Mesenchymal stem cell (in vitro differentiated cells and primary cell): Measurements from ENCODE around the gene PHB1.
A peak's percentile ranks its signal among the peaks of the same experiment; 100 is the strongest.

ENCODE experiments used
- DNase-seq: peaks from one replicate; pipeline ENCODE4 v3.0.0-alpha.2; 2013
- H2AFZ ChIP-seq: one replicate; pipeline ENCODE4 v1.6.1; 2013; ENCODE audit warnings: low read depth, mild to moderate bottlenecking, control low read depth, inconsistent platforms, low read length, moderate library complexity
- H2AK5ac ChIP-seq: 2 replicates; pipeline ENCODE4 v1.6.1; 2013; ENCODE audit warnings: low read length, moderate library complexity, mild to moderate bottlenecking, inconsistent platforms; ENCODE audit not compliant: severe bottlenecking
- H2BK120ac ChIP-seq: one replicate; pipeline ENCODE4 v1.6.1; 2013; ENCODE audit warnings: low read depth, mild to moderate bottlenecking, inconsistent platforms, low read length, moderate library complexity
- H2BK12ac ChIP-seq, 2 experiments: one replicate each; pipeline ENCODE4 v1.6.1; 2013; ENCODE audit warnings: inconsistent platforms in 2 of 2, low read length in 2 of 2, mild to moderate bottlenecking in 2 of 2, moderate library complexity in 2 of 2, control low read depth in 1 of 2
- H2BK15ac ChIP-seq: one replicate; pipeline ENCODE4 v1.6.1; 2013; ENCODE audit warnings: mild to moderate bottlenecking, low read depth, inconsistent platforms; ENCODE audit not compliant: poor library complexity, severe bottlenecking
- H2BK5ac ChIP-seq: 2 replicates; pipeline ENCODE4 v1.6.1; 2013; ENCODE audit warnings: low read depth, mild to moderate bottlenecking, low read length, control low read depth, inconsistent platforms; ENCODE audit not compliant: poor library complexity, severe bottlenecking
- H3K14ac ChIP-seq, 2 experiments: one replicate each; pipeline ENCODE4 v1.6.1; 2013; ENCODE audit warnings: inconsistent platforms in 2 of 2, low read length in 2 of 2, control low read depth in 1 of 2, mild to moderate bottlenecking in 1 of 2, moderate library complexity in 1 of 2
- H3K18ac ChIP-seq, 2 experiments: one replicate each; pipeline ENCODE4 v1.6.1; 2013; ENCODE audit warnings: inconsistent platforms in 2 of 2, low read length in 2 of 2, control low read depth in 1 of 2, low read depth in 1 of 2, mild to moderate bottlenecking in 1 of 2
- H3K23ac ChIP-seq, 2 experiments: one replicate each; pipeline ENCODE4 v1.6.1; 2013; ENCODE audit warnings: inconsistent platforms in 2 of 2, low read length in 2 of 2, mild to moderate bottlenecking in 2 of 2, moderate library complexity in 2 of 2, control low read depth in 1 of 2
- H3K27ac ChIP-seq: 2 replicates; pipeline ENCODE4 v1.5.1; 2013; ENCODE audit warnings: mild to moderate bottlenecking, moderate library complexity, low read length, control low read depth, inconsistent platforms; ENCODE audit not compliant: poor library complexity, severe bottlenecking
- H3K27me3 ChIP-seq, 2 experiments: 2 replicates each; pipeline versions ENCODE4 v1.6.1 to v1.7.0; 2013; ENCODE audit warnings: low read length in 2 of 2, mild to moderate bottlenecking in 2 of 2, moderate library complexity in 2 of 2, control low read depth in 1 of 2, inconsistent platforms in 1 of 2; ENCODE audit not compliant: control insufficient read depth in 1 of 2, insufficient read depth in 1 of 2
- H3K36me3 ChIP-seq, 2 experiments: 2 replicates each; pipeline versions ENCODE4 v1.6.1 to v1.7.0; 2013; ENCODE audit warnings: low read length in 2 of 2, control low read depth in 1 of 2, inconsistent platforms in 1 of 2, low read depth in 1 of 2, mild to moderate bottlenecking in 1 of 2; ENCODE audit not compliant: insufficient read depth in 2 of 2, control insufficient read depth in 1 of 2
- H3K4ac ChIP-seq, 2 experiments: one replicate each; pipeline ENCODE4 v1.6.1; 2013; ENCODE audit warnings: inconsistent platforms in 2 of 2, low read length in 2 of 2, mild to moderate bottlenecking in 2 of 2, moderate library complexity in 2 of 2, control low read depth in 1 of 2, low read depth in 1 of 2
- H3K4me1 ChIP-seq: 2 replicates; pipeline ENCODE4 v1.6.1; 2013; ENCODE audit warnings: low read depth, low read length, control low read depth; ENCODE audit not compliant: control insufficient read depth, insufficient read depth
- H3K4me2 ChIP-seq: 2 replicates; pipeline ENCODE4 v1.6.1; 2013; ENCODE audit warnings: low read length, mild to moderate bottlenecking, inconsistent platforms; ENCODE audit not compliant: poor library complexity, severe bottlenecking
- H3K4me3 ChIP-seq, 2 experiments: 2 replicates each; pipeline versions ENCODE4 v1.5.1 to v1.7.0; 2013; ENCODE audit warnings: low read length in 2 of 2, mild to moderate bottlenecking in 2 of 2, control low read depth in 1 of 2, low read depth in 1 of 2; ENCODE audit not compliant: insufficient read depth in 1 of 2
- H3K79me1 ChIP-seq: replicated peaks from 2 replicates; pipeline ENCODE4 v1.6.1; 2013; ENCODE audit warnings: mild to moderate bottlenecking, control low read depth, low read length, inconsistent platforms; ENCODE audit not compliant: poor library complexity, severe bottlenecking
- H3K9ac ChIP-seq: 2 replicates; pipeline ENCODE4 v1.7.0; 2013; ENCODE audit warnings: mild to moderate bottlenecking, low read length, moderate library complexity
- H3K9me3 ChIP-seq: 2 replicates; pipeline ENCODE4 v1.7.0; 2013; ENCODE audit warnings: mild to moderate bottlenecking, low read length; ENCODE audit not compliant: control insufficient read depth
- H4K8ac ChIP-seq: one replicate; pipeline ENCODE4 v1.6.1; 2013; ENCODE audit warnings: inconsistent platforms, mild to moderate bottlenecking, low read length, moderate library complexity
- H4K91ac ChIP-seq: one replicate; pipeline ENCODE4 v1.6.1; 2013; ENCODE audit warnings: mild to moderate bottlenecking, low read length, inconsistent platforms
- WGBS: methylation state at CpG from one replicate; pipeline ENCODE4 v1.1.7; 2013; ENCODE audit warnings: mixed read lengths; 5-methylcytosine and 5-hydroxymethylcytosine counted together

Gene PHB1

GRCh38 chr17:49450735-49451134 is 36.1 kb upstream of the PHB1 start:
- Histone ChIP-seq H3K9me3 (no peaks in the 10 kb centered on the region), H3K36me3 (no peaks in the 10 kb centered on the region), H3K27me3 (peaks cover 10 to 58% of the 10 kb centered on the region in 2 experiments), H3K18ac (peak overlapping the region; percentile 60 to 80), H2AFZ (no peak overlapping the region), H3K4me2 (no peak overlapping the region), H3K4me1 (peaks cover 2% of the 10 kb centered on the region), H3K27ac (no peak overlapping the region), H3K4ac (peak overlapping the region; percentile 71 to 73), H3K79me1 (no peaks in the 10 kb centered on the region), H4K8ac (peak overlapping the region; percentile 73), H4K91ac (no peak overlapping the region), H2BK15ac (no peak overlapping the region), H3K9ac (no peak overlapping the region), H2BK120ac (peak overlapping the region; percentile 21), H3K14ac (peak overlapping the region in 1 of 2 experiments; percentile 56), H2BK5ac (no peak overlapping the region), H3K23ac (no peak overlapping the region), H3K4me3 (no peak overlapping the region), H2BK12ac (peak overlapping the region in 1 of 2 experiments; percentile 88), H2AK5ac (no peak overlapping the region)
- DNase-seq: peak; percentile 19
- 60% methylated on average over 3 of the region's 3 CpGs for WGBS

- Histone ChIP-seq H2BK120ac (no peak overlapping the region), H3K36me3 (no peaks in the 10 kb centered on the region), H3K4ac (peak overlapping the region in 1 of 2 experiments; percentile 73), H3K23ac (no peak overlapping the region), H3K9me3 (no peaks in the 10 kb centered on the region), H3K27ac (no peak overlapping the region), H3K18ac (peak overlapping the region in 1 of 2 experiments; percentile 60), H3K27me3 (peaks cover 15 to 58% of the 10 kb centered on the region in 2 experiments), H3K9ac (no peak overlapping the region), H2BK15ac (no peak overlapping the region), H4K91ac (no peak overlapping the region), H2BK12ac (peak overlapping the region in 1 of 2 experiments; percentile 88), H3K4me2 (no peak overlapping the region), H3K4me3 (no peak overlapping the region), H3K79me1 (no peaks in the 10 kb centered on the region), H2AFZ (no peak overlapping the region), H3K14ac (no peak overlapping the region), H3K4me1 (peaks cover 2% of the 10 kb centered on the region), H2BK5ac (no peak overlapping the region), H2AK5ac (no peak overlapping the region), H4K8ac (peak overlapping the region; percentile 51)
- no peak for DNase-seq
- 94% methylated on average over 3 of the region's 4 CpGs for WGBS
Observed at GRCh38 chr17:49450181-49450580, 35.5 kb upstream of the PHB1 start.

- H2BK15ac ChIP-seq: no peak overlapping the region
- no peak overlapping the region for H3K4ac ChIP-seq
- no peak overlapping the region for H4K8ac ChIP-seq
- no peak overlapping the region for H2BK12ac ChIP-seq
- WGBS: 87% methylated on average over 9 of the region's 9 CpGs
- no peak overlapping the region for H2BK120ac ChIP-seq
- no peak overlapping the region for H2AFZ ChIP-seq
- no peak overlapping the region for H2AK5ac ChIP-seq
- no peak overlapping the region for H3K27ac ChIP-seq
- no peaks in the 10 kb centered on the region for H3K36me3 ChIP-seq
- H3K4me3 ChIP-seq: no peak overlapping the region
- DNase-seq: no peak
- H3K4me2 ChIP-seq: no peak overlapping the region
- no peaks in the 10 kb centered on the region for H3K79me1 ChIP-seq
- H3K14ac ChIP-seq: no peak overlapping the region
- no peak overlapping the region for H4K91ac ChIP-seq
- no peak overlapping the region for H3K18ac ChIP-seq
- H3K27me3 ChIP-seq: peaks cover 26 to 52% of the 10 kb centered on the region in 2 experiments
- H3K9me3 ChIP-seq: no peaks in the 10 kb centered on the region
- peaks cover 2% of the 10 kb centered on the region for H3K4me1 ChIP-seq
- H2BK5ac ChIP-seq: no peak overlapping the region
- no peak overlapping the region for H3K9ac ChIP-seq
- no peak overlapping the region for H3K23ac ChIP-seq
Observed at GRCh38 chr17:49447628-49448302, 33.1 kb upstream of the PHB1 start.

- no peak overlapping the region for H4K8ac ChIP-seq
- H3K27ac ChIP-seq: no peak overlapping the region
- H3K27me3 ChIP-seq: peaks cover 43 to 65% of the 10 kb centered on the region in 2 experiments
- 80% methylated on average over 6 of the region's 7 CpGs for WGBS
- H2BK12ac ChIP-seq: no peak overlapping the region
- no peak overlapping the region for H3K23ac ChIP-seq
- H3K4me1 ChIP-seq: peaks cover 1% of the 10 kb centered on the region
- no peak overlapping the region for H4K91ac ChIP-seq
- no peaks in the 10 kb centered on the region for H3K79me1 ChIP-seq
- no peak overlapping the region for H3K4ac ChIP-seq
- no peak overlapping the region for H3K9ac ChIP-seq
- H3K4me2 ChIP-seq: no peak overlapping the region
- H3K18ac ChIP-seq: no peak overlapping the region
- H3K14ac ChIP-seq: no peak overlapping the region
- DNase-seq: no peak
- H2BK5ac ChIP-seq: no peak overlapping the region
- H3K36me3 ChIP-seq: no peaks in the 10 kb centered on the region
- H2AFZ ChIP-seq: no peak overlapping the region
- no peak overlapping the region for H2BK120ac ChIP-seq
- no peak overlapping the region for H3K4me3 ChIP-seq
- H2BK15ac ChIP-seq: no peak overlapping the region
- no peak overlapping the region for H2AK5ac ChIP-seq
- H3K9me3 ChIP-seq: no peaks in the 10 kb centered on the region
Observed at GRCh38 chr17:49445591-49445990, 30.9 kb upstream of the PHB1 start.
